M059J (cell line): ENCODE data around the gene MED13L. TPM values are rescaled to one million over a fixed set of nuclear protein-coding genes. Genes with fewer than 3 reads are reported as not detected.

Experiments used
- DNase-seq: peaks from one replicate; pipeline ENCODE4 v3.0.0-alpha.2; 2012; ENCODE audit warnings: low read depth
- total RNA-seq: library from RNA; depleted of rRNA; stranded (reverse); fragments of >200 nt; shearing (Covaris generic); gene quantifications from 2 replicates; pipeline ENCODE4 v1.2.3, GENCODE V29; 2014

Gene MED13L
- total RNA-seq, 1 experiment from 2014 or later, result 53.0 TPM

- no peak for DNase-seq
Measured at GRCh38 chr12:115944392-115944742, 333.1 kb downstream of the MED13L start.

GRCh38 chr12:115943630-115944391 is 333.7 kb downstream of the MED13L start:
- DNase-seq, result no peak

DNA sequence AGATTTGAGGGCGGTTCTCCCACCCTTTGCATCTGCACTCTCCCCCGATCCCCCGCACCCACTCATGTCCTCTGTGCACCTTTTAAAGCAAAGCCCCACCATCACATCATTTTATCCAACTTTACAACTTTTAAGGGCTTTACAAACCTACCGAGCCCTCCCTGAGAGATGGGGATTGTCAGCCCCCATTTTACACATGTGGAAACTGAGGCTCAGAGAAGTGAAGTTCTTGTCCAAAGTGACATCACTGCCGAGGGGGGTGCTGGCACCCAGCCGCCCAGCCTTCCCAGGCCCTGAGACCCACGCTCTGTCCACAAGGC is 334.2 kb downstream of the MED13L start:
- no peak for DNase-seq

- no peak for DNase-seq
Measured at GRCh38 chr12:115942346-115942745, 335.1 kb downstream of the MED13L start.

GRCh38 chr12:115941362-115941761 is 336.1 kb downstream of the MED13L start:
- DNase-seq, result peak; percentile 50

GRCh38 chr12:115938794-115939377 is 338.6 kb downstream of the MED13L start:
- DNase-seq, result no peak

DNA sequence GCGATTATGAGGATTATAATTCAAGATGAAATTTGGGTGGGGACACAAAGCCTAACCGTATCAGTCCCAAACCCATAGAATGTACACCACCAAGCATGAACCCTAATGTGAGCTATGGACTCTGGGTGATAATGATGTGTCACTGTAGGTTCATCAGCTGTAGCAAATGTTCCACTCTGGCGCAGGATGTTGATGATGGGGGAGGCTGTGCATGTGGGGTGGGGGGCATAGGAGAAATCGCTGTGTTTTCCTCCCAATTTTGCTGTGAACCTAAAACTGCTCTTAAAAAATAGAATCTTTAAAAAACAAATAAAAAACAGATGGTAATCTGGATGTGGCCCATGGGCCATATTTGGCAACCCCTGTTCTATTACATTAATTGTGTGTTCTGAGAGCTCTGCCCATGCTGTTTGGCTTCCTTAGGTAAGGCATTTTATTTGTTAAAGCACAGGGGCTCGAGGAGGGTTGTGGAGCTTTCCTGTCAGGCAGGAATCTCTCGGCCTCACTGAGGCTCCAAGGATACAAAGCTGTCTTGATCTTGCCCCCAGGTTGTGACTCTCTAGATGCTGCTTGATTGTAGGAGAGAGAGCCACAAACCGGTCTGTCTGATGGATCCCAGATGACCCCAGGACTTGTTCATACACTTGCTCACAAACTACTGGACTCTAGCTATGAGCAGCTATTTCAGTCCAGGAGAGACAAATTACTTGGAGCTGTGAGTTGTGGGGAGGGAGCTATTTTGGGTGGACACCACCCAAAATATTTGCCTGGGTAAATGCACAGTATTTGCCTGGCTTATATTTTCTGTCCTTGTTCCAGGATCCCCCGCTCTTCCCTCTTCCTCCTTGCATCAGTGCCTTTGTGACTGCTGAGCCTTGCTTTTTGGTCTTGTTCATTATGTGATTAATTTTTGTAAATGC is 340.2 kb downstream of the MED13L start:
- DNase-seq, result no peak

GRCh38 chr12:115934877-115935276 is 342.6 kb downstream of the MED13L start:
- no peak for DNase-seq

DNA sequence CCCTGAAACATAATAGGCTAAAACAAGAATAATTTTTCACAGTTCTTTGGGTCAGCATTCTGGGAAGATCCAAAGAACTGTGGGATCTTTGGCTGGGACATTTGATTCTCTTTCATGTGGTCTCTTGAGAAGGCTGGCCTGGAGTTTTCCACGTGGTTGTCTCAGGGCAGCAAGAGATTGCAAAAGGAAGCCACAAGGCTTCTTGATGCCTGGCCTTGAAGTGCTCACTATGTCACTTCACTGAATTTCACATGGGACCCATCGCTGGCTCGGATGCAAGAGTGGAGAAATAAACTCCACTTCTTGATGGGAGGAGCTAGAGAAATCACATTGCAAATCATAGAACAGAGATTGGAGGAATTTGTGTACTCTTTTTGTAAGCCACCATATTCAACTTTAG is 343.4 kb downstream of the MED13L start:
- DNase-seq, result no peak

DNA sequence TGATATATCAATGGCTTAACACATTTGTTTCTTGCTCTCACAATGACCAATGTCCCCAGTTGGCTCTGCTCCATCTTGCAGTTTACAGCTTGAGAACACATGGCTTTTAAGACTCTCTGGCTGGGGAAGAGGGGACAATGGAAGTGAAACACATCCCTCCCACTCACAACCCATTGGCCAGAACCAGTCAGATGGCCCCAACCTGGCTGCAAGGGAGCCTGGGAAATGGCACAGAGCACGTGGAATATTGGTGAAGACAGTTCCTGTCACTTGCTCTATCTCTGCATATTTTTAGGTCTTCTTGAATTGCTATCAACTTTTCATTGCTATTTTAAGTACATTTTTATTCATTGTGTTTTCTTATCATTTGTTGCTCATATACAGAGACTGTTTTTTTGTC is 345.4 kb downstream of the MED13L start:
- DNase-seq, result no peak

GRCh38 chr12:115930336-115930735 is 347.2 kb downstream of the MED13L start:
- no peak for DNase-seq

- DNase-seq, result no peak
Measured at GRCh38 chr12:115926037-115926670, 351.3 kb downstream of the MED13L start.

DNA sequence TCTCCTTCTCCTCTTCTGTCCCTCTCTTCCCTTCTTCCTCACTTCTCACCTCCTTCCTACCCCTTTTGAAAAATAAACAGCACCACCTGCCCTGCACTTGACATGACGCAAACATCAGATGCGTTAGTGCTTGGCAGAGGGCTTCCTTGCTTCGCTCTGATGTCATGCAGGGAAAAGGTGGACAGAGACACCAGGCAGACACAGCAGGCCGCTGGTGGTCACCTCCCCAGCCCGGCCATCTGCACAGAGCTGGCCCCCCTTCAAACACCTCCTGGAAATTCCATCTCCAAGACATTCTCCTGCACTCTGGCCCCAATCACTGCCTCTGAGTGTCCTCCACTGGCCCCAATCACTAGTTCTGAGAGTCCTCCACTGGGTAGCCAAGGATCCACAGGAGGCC is 353.6 kb downstream of the MED13L start:
- DNase-seq, result no peak

DNA sequence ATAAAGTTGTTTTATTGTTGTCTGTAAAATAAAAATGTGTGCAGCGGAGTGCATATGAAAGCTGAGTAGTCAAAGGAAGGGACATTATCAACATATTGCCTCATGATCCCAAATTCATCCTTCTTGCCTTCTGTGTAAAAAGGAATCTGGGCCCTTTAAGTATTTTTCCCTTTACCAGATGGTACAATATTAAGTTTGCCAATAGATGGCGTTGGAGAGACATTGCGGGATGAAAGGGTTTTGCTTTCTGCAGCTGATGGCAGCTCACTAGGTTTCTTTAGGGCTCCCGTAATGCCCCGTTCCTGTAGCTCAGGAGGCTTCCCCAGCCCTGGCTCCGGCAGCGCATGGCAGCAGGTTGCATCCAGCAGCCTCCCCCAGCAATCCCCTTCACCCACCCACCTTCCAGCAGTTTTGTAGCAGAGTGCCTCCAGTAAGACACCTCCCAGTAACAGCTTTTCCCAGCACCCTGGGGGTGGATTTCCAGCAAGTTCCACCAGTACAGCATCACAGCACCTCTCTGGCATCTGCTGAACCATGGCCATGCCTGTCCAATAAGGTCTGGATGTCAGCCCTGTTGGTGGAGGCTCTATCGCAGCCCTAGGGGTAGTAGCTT is 354.4 kb downstream of the MED13L start:
- no peak for DNase-seq

- no peak for DNase-seq
Measured at GRCh38 chr12:115920395-115921183, 356.9 kb downstream of the MED13L start.

- no peak for DNase-seq
Measured at GRCh38 chr12:115918763-115919162, 358.7 kb downstream of the MED13L start.

DNA sequence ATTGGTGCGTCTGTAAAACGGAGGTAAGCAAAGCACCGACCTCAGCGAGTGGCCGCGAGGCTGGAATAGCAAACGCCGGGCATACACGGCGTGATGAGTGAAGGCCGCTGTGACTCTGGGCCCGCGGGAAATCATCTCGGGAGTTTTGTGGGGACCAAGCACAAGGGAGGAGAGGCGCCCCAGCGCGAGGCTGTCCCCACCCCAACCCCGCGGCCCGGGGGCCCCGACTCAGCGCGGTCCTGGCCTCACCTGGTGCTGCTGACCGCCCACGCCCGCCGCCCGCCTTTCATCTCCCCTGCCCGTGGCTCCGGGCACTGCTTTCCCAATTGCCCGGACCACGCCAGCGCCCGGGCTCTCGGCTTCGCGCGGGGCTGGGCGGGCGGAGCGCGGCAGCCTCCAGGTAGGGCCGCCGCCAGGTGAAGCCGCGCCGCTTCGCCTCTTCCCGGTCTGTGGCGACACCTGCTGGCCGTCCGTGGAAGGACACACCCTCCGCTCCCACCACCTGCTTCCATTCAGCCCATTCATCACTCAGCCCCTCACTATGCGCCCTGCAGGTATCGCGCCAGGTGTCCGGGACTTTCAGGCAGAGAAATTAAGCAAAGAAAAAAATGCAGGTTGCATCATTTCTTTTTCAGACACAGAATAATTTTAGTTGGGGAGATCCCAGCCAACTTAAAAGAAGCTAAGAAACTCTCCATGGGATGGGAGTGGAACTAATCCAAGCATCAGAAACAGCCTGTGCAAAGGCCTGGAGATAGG is 360.4 kb downstream of the MED13L start:
- no peak for DNase-seq

- no peak for DNase-seq
Measured at GRCh38 chr12:115914122-115914521, 363.4 kb downstream of the MED13L start.

- no peak for DNase-seq
Measured at GRCh38 chr12:115912440-115912839, 365.1 kb downstream of the MED13L start.

GRCh38 chr12:115911360-115911759 is 366.1 kb downstream of the MED13L start:
- DNase-seq, result no peak
